ENCODE measurements around the gene AQP6.

AQP6 gene

GRCh38 chr12:49943625-49943960, 29.2 kb upstream of the AQP6 start:
- DNase-seq (ENCODE audit: low spot score): no peak

DNA sequence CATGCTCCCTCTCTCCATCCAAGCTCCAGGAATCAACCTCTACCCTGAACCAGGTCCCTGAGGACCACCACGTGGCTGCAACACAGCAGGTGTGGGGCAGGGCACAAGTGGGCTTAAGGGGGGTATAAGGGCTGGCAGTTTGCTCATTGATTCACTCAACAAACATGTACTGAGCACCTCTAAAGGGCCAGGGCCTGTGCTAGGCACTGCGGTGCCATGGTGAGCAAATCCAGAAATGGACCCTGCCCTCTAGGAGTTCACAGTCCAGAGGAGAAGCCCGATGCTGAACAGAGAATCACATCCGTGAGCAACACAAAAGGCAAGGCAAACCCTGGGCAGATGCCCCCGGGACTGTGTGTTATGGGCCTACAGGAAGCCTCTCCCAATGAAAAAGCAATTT, 28.7 kb upstream of the AQP6 start:
- DNase-seq (ENCODE audit: low spot score): no peak

DNA sequence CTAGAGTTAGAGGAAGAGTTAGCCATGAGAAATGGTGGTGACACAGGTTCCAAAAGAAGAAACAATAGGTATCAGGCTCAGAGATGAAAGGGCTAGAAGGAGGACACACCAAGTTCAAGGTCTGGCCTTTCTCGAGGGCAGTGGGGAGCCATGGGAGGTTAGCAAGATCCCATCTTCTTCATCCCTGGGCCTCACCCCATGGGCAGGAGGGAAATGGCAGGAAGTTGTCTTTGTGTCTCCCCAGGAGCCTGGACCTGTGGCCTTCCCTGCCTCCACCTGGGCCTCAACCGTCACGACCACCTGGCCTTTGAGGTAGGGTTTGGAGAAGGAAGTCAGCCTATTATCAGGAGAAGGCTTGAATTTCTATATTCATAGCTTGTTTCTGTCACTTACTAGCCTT, 28.0 kb upstream of the AQP6 start:
- DNase-seq (ENCODE audit: low spot score): no peak

GRCh38 chr12:49945394-49946080, 27.2 kb upstream of the AQP6 start:
- DNase-seq (ENCODE audit: low spot score): peak; percentile 88

GRCh38 chr12:49946086-49946485, 26.7 kb upstream of the AQP6 start:
- no peak for DNase-seq (ENCODE audit: low spot score)

DNA sequence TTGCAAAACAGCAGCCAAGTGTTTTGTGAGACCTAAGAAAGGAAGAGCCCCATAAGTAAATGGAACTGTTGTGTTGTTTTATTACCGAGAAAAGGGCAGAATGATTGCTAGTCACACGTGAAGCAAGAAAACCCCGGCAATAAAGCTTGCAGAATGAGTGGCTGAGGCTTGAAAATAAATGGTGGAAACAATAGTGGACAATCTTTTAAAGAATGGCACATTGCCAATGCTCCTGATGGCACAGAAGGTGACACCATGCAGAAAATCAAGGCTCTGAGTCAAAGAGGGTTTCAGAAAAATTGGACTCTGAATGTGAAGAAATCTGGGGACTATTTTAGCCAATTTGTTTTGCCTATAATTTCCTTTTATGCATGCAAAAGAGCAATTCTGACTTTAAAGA, 26.2 kb upstream of the AQP6 start:
- DNase-seq (ENCODE audit: low spot score): no peak

DNA sequence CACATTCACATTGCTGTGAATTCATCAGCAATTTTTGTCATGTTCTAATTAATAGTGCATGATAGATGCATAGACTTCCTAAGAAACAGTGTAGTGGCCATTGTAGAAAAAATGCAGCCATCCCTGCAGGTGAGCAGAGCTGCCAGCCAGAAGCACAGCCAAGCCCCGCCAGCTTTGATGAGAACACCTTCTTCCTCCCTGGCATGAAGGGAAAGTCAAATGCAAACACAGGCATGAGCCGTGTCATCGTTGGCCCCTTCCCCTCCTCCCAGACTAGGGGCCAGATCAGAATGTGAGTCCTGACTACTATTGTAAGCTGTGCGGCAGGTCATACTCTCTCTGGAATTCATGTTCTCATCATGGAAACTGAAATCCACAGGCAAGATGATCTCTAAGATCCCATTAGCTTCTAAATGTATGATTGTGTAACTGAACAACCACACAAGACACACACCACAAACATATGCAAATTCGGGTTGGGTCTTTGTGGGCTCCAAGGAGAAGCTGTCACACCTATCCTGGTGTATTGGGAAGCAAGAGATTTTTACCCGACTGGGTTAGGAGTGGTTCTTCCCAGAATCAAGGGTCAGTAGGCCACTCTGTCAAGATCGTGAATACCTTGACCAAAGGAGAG, 25.0 kb upstream of the AQP6 start:
- no peak for DNase-seq (ENCODE audit: low spot score)

DNA sequence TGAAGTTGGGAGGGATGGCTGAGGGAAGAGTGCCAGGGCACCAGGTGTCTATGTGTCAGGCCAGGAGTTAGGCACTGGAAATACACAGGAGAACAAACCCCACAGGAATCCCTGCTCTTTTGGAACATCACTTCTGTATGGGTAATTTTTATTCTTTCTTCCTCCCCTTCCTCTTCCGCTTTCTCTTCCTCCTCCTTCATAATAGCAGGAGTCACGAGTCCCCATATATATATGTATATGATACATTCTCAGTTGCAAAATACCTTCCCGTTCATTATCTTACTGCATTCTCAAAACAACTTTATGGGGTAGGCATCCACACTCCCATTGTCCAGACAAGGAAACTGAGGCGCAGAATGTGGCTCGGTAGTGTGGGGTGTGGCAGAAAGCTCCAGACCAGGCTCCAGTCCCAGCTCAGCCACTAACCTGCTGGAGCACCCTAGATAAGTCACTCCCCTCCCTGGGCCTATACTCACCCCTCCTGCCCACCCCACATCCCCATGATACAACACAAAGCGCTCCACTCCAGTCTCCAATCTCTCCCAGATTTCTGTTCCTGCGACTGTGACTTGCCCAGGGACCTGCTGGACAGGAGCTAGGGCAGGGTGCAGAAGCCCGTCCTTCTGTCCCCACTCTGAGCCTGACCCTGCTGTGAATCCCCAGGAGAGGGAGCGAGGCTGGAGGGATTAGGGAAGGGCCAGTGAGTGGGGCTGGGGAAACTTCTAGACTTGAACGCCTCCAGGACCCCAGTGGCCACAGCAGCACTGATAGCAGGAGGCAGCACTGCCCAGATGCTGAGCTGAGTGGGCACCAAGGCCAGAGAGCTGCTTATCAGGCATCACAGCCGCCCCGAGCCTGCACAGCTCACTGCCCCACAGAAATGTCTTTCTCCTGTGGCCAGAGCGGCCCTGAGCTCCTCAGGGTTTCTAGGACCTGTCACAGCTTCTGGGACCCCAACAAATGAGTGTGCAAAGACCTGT, 23.6 kb upstream of the AQP6 start:
- DNase-seq (ENCODE audit: low spot score): no peak

GRCh38 chr12:49949866-49950265, 22.9 kb upstream of the AQP6 start:
- no peak for DNase-seq (ENCODE audit: low spot score)

DNA sequence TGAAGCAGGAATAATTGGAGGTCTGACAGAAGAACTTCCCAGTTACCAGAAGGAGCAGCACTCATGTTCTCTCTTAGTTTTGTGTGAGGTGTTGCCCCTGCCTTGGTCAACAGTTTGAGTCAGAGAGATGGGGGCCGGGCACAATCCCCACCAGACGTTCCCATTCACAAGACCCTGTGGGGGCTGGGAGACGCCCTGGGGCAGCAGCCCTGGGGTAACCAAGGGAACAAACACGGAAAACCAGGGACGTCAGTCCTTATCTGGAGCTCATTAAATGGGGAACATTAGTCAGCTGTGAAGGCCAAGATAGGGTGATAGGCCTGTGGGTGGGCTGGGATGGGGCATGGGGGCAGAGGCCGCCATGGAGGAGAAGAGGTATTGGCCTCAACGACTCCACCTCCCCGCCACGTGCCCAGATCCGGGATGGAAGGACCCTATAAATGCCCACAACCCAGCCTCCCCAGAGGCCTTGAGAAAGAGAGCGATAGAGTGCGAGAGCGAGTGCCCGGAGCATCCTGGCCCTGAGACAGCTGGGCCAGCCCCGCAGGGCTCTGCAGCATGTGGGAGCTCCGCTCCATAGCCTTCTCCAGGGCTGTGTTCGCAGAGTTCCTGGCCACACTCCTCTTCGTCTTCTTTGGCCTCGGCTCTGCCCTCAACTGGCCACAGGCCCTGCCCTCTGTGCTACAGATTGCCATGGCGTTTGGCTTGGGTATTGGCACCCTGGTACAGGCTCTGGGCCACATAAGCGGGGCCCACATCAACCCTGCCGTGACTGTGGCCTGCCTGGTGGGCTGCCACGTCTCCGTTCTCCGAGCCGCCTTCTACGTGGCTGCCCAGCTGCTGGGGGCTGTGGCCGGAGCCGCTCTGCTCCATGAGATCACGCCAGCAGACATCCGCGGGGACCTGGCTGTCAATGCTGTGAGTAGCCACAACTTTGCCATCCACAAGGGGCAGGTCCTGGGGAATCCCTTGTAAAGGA, 22.2 kb upstream of the AQP6 start, which contains the start of gene AQP2:
Gene AQP2 (plus strand): TSS at position 465 of the 979 bp plus-strand sequence. CDS start 94 bp downstream, at position 559.
- DNase-seq (ENCODE audit: low spot score): no peak

DNA sequence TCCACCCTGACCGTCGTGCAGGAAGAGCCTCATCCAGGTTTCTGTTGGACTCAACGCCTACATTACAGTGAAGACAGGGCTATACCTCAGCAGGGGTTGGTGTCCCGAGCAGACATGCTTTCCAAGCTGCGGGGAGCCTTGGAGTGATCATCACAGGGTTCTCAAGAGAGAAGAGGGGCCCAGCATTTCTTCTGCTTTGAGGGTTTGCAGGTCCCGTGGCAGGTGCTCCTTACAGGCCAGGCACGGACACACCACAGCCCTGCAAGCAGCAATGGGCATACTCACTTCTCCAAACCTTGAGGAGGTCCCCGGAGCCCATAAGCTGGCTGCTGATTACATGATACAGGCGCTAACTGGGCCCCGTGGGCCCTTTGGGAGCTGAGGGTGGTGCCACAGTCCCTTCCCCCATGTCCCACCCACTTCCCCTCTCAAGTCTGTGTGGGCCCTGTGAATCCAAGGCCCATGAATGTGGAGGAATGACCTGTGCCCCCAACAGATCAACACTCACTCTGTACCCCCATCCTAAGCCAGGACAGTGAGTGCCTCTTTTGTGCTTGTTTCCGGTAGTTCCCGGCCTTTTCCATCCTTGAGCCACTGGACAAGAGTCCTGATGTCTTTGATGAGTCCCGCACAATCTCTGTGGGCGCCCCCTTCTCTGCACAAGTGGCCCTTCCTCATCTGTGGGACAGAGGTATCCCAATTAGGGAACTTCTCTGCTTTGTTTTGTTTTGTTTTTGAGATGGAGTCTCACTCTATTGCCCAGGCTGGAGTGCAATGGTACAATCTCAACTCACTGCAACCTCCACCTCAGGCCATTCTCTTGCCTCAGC, 21.1 kb upstream of the AQP6 start:
- DNase-seq (ENCODE audit: low spot score): no peak

DNA sequence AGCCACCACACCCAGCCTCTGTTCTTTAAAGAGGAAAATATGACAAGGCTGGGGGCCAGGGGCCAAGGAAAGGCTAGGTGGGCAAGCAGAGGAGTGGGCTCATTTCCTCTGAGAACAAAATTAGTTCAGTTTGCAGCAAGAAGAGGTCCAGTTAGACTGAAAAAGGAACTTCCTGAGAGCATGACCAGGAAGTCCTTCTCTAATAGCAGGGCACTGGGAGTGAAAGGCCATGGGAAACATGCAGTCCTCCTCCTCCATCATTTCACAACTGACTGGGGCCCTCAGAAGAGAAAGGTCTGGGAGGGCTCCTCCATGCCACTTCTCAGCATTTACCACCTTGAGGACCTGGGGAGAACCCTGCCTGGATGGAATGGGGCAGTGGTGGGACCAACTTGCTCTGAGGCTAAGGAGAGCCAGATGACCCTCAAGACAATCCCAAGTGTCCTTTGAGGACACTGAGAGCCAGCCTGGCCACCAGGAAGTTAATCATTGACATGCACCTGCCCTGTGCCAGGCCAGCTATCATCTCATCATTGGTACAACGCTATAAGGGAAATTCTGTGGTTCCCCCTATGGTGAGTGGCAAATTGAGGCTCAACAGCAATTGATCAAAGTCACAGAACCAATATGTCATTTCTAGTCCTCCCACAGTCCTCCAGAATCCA, 20.2 kb upstream of the AQP6 start:
- DNase-seq (ENCODE audit: low spot score): no peak

DNA sequence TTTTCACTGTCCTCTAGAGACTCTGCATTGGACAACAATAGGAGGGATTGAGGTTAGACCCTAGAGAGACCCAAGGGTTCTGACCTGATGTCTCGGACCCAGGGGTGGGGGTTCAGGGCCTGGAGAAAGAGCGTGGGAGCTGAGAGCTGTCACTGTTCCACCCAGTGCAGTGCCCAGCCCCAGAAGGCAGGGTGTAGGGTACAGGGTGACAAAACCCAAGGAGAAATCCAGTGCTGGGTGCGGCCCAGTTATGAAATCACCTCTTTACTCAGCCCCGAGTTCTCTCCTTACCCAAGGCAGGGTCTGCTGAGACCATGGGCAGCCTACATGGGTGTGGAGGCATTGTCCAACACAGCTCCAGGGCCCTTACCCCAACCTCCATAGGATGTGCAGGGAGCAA, 19.6 kb upstream of the AQP6 start:
- DNase-seq (ENCODE audit: low spot score): no peak

DNA sequence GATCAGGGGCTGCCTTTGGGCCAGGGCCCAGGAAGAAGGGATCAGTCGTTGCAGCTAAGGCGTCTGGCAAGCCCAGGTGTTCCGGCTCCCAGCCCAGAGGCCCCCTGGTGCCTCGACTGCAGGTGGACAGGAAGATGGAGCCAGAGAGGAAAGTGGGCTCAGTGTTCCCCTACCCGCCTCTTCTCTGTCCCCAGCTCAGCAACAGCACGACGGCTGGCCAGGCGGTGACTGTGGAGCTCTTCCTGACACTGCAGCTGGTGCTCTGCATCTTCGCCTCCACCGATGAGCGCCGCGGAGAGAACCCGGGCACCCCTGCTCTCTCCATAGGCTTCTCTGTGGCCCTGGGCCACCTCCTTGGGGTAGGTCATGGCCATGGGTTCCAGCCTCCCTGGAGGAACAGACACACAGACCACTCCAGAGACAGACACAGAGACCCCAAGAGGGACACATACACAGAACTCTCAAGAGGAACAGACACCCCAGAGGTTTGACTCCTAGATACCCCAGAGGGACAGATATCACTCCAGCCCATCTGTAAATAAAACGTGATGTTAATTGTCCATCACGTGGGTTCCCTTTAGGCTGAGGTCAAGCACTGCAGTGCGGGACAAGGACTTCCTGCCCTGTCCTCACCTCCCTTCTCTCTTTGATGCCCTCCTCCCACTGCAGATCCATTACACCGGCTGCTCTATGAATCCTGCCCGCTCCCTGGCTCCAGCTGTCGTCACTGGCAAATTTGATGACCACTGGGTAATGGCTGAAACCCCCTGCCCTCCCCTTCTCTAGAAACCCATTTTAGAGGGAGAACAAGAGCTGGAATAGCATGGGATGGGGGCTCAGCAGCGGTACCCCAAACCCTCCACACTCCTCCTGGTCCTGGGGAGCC, 18.5 kb upstream of the AQP6 start:
- DNase-seq (ENCODE audit: low spot score): no peak

DNA sequence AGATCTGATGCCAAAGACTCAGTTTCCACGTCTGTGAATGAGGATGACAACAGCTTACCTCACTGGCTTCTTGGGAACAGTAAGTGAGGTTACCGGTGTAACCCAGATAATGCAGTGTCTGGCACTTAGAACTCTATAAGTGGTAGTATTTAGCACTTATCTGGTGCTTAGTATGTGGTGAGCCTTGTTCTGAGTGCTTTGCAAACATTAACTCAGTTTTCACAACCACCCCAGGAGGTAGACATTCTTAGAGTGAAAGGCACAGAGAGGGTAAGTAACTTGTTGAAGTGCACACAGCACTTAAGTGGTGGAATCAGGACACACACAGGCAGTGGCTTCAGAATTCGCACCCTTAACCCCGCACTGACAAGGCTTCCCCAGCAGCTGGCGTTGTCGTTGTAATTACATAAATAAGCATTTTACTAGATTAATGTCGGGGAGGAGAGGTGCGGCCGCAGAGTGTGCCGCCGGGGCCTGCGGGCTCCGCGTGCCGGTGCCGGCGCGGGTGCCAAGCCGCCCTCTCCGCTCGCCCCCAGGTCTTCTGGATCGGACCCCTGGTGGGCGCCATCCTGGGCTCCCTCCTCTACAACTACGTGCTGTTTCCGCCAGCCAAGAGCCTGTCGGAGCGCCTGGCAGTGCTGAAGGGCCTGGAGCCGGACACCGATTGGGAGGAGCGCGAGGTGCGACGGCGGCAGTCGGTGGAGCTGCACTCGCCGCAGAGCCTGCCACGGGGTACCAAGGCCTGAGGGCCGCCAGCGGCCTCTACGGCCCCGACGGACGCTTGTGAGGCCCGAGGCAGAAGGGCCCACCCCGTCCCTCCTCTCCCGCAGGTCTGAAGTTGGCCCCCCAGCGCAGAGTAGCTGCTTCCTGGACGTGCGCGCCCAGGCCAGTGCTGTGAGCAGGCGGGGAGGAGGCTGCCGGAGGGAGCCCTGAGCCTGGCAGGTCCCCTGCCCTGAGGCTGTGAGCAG, 17.6 kb upstream of the AQP6 start:
- no peak for DNase-seq (ENCODE audit: low spot score)

DNA sequence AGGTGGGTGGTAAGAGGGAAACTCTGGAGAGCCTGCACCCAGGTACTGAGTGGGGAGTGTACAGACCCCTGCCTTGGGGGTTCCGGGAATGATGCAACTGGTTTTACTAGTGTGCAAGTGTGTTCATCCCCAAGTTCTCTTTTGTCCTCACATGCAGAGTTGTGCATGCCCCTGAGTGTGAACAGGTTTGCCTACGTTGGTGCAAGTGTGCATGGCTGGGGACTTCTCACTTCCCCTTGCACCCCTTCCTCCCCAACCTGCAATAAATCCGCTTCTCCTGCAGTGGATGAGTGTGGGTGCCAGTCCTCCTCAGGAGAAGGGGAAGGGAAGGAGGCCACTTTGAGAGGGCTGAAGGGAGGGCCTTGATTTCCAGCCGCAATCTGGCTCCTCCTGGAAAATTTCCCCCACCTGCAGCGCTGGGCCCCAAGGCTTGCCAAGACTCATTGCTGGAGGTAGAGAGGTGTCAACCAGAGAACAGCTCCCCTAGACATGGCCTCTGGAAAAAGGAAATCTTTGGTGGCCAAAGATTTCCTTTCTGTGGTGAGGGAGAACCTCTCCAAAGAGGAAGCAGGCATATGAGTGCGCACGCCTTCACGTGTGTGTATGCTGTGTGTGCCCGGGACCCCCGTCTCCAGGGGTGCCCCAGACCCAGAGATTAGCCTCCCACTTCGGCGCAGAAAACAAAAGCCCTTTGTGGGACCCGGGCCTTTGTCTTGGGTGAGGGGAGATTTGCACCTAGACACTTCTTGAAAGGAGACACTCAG, 16.7 kb upstream of the AQP6 start:
- no peak for DNase-seq (ENCODE audit: low spot score)
